ENCODE data around the gene BLOC1S1.

The BLOC1S1 gene

GRCh38 chr12:55767156-55767555 lies 51.3 kb downstream of the BLOC1S1 start:
- no peak for TF ChIP-seq CTCF (IDR thresholded peaks at IDR 0.05; ENCODE audit: insufficient read depth, low read depth, low read length, missing control alignments)
- no peak overlapping the region for H3K4me3 ChIP-seq (ENCODE audit: low read depth, low read length)
- no peak for DNase-seq (ENCODE audit: low read depth)
